Neural crest cell (in vitro differentiated cells): Measurements from ENCODE around the gene TUBA8. TPM values are rescaled to one million over a fixed set of nuclear protein-coding genes. Genes with fewer than 3 reads are reported as not detected.
"Not testable (repeated sequence)": the region's sequence is repeated elsewhere in the genome, so short reads cannot be mapped to it uniquely, and the experiment has no call there.

Source experiments
- DNase-seq: peaks from one replicate; pipeline ENCODE4 v3.0.0; 2021; ENCODE audit warnings: low read depth, mixed read lengths, low spot score
- H3K27ac Mint-ChIP-seq: one replicate; pipeline ENCODE4 v1.8.0; 2021; ENCODE audit warnings: mild to moderate bottlenecking, mixed read lengths; ENCODE audit not compliant: unreplicated experiment
- H3K27me3 Mint-ChIP-seq: 2 replicates; pipeline ENCODE4 v1.8.0; 2021; ENCODE audit warnings: low read depth, mild to moderate bottlenecking, mixed read lengths
- H3K36me3 Mint-ChIP-seq: 2 replicates; pipeline ENCODE4 v1.8.0; 2021; ENCODE audit warnings: low read depth, mild to moderate bottlenecking, mixed read lengths
- H3K4me1 Mint-ChIP-seq: 2 replicates; pipeline ENCODE4 v1.8.0; 2021; ENCODE audit warnings: mixed read lengths
- H3K4me3 Mint-ChIP-seq: one replicate; pipeline ENCODE4 v1.8.0; 2021; ENCODE audit warnings: mild to moderate bottlenecking, mixed read lengths
- H3K9me3 Mint-ChIP-seq: 2 replicates; pipeline ENCODE4 v1.8.0; 2021; ENCODE audit warnings: mixed read lengths
- CTCF ChIP-seq: fragments of 200-600 bp; sonication (generic); conservative IDR thresholded peaks from 2 replicates; pipeline ENCODE4 v1.5.0; 2021; ENCODE audit warnings: antibody characterized with exemption, mild to moderate bottlenecking
- total RNA-seq: library from RNA; stranded (reverse); gene quantifications from 2 replicates; pipeline ENCODE4 v1.2.1, GENCODE V29; 2021

TUBA8 gene
- total RNA-seq, 1 donor from 2014 or later: 2.0 TPM

DNA sequence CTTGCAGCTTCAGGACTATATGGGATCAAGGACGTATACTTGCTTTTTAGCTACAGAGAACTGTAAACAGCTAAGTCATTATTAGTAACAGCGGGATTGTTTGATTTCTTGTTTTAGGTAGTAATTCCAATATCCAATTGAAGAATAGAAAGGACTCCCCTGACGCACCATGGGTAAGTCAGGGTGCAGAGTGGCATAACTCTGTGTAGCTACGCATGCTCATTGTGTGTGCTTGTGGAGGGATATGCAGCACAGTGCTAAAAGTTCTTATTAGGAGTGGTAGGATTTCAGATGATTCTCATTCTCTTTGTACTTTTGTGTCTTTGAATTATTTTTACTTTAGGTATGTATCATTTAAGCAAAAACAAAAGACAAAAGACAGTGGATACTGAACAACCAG, 40.6 kb upstream of the TUBA8 start:
- Mint-ChIP-seq H3K36me3 (no peaks in the 10 kb centered on the region), H3K4me1 (peaks cover 40% of the 10 kb centered on the region), H3K4me3 (no peak overlapping the region), H3K9me3 (no peaks in the 10 kb centered on the region), H3K27me3 (peaks cover 22% of the 10 kb centered on the region), H3K27ac (peak overlapping the region; percentile 37)
- no peak for DNase-seq
- TF ChIP-seq CTCF: no peak

DNA sequence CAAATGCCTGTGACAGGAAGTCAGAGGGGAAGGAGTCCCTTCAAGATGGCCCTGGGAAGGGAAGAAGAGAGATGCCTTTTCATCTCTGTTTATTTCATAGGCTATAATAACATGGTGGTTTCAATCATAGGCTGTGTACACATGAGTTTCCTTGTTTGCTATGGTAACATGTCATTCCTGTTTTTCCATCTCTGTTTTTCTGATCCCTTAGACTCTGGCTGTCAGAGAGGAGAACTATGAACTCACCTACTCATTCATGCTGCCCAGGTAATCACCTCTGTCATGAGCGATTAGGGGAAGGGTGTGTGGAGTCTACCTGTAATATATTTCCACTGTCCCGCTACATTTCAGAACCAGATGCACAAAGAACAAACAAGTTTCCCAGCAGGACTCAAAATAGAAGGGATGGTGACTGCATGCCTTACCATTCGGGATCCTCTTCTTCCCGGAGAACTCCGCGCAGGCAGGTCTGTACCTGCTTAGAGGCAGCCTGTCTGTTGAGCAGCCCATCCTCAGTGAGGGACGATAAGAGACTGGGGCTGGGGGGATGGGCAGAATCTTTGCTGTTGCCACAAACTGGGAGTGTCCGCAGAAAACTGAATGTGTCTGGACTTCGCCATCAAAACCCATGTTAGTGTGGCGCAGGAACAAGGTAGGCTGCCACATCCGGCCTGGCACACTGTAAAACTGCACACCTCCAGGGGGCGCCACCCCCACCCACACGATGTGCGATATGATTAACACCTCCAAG, 39.9 kb upstream of the TUBA8 start:
- Mint-ChIP-seq H3K27ac (peak overlapping the region; percentile 37), H3K4me3 (no peak overlapping the region), H3K4me1 (peaks cover 33% of the 10 kb centered on the region), H3K27me3 (peaks cover 15% of the 10 kb centered on the region), H3K9me3 (no peaks in the 10 kb centered on the region), H3K36me3 (no peaks in the 10 kb centered on the region)
- TF ChIP-seq CTCF: peak; percentile 57
- DNase-seq: no peak

- H3K36me3 Mint-ChIP-seq, H3K4me3 Mint-ChIP-seq, DNase-seq, H3K27ac Mint-ChIP-seq, H3K27me3 Mint-ChIP-seq, H3K9me3 Mint-ChIP-seq: not testable (repeated sequence)
- peaks cover 26% of the 10 kb centered on the region for H3K4me1 Mint-ChIP-seq
Observed at GRCh38 chr22:18071307-18071967, 39.2 kb upstream of the TUBA8 start.

DNA sequence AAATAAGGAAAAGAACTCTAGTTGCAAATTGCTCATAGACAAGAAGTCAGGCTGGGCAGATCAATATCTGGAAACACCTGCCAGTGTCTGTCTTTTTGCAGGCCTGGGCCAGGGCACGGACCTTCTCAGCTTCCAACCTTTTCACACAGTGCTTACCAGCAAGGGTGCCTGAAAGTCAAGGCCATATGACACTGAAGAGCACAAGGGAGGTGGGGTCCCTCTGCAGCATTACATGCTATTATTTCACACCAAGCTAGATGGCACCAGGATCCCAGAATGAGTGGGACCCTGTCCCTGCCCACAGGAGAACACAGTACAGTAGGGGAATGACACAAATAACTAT, 38.7 kb upstream of the TUBA8 start:
- Mint-ChIP-seq H3K9me3 (no peaks in the 10 kb centered on the region), H3K4me3 (peak overlapping the region; percentile 34), H3K4me1 (peaks cover 26% of the 10 kb centered on the region), H3K27ac (no peak overlapping the region), H3K36me3 (no peaks in the 10 kb centered on the region), H3K27me3 (peaks cover 7% of the 10 kb centered on the region)
- TF ChIP-seq CTCF: no peak
- no peak for DNase-seq

- Mint-ChIP-seq H3K36me3 (no peaks in the 10 kb centered on the region), H3K27ac (no peak overlapping the region), H3K4me3 (no peak overlapping the region), H3K27me3 (no peaks in the 10 kb centered on the region), H3K9me3 (no peaks in the 10 kb centered on the region), H3K4me1 (peaks cover 22% of the 10 kb centered on the region)
- no peak for DNase-seq
- TF ChIP-seq CTCF: no peak
Observed at GRCh38 chr22:18073467-18073866, 37.1 kb upstream of the TUBA8 start.

GRCh38 chr22:18073927-18074326, 36.7 kb upstream of the TUBA8 start:
- peaks cover 23% of the 10 kb centered on the region for H3K4me1 Mint-ChIP-seq
- H3K36me3 Mint-ChIP-seq, H3K9me3 Mint-ChIP-seq, H3K27ac Mint-ChIP-seq, H3K4me3 Mint-ChIP-seq, DNase-seq, H3K27me3 Mint-ChIP-seq: not testable (repeated sequence)
